Hepatocyte (in vitro differentiated cells): ENCODE measurements around the gene NCOA3. TPM values are rescaled to one million over a fixed set of nuclear protein-coding genes. Genes with fewer than 3 reads are reported as not detected.

ENCODE experiments used
- DNase-seq: peaks from one replicate; pipeline ENCODE4 v3.0.0-alpha.2; 2016; ENCODE audit warnings: low spot score
- H2AFZ ChIP-seq: fragments of 200-600 bp; sonication (generic); 2 replicates; pipeline ENCODE4 v1.6.0; 2016; ENCODE audit warnings: antibody characterized with exemption, mild to moderate bottlenecking
- H3K27ac ChIP-seq: fragments of 200-600 bp; sonication (generic); 2 replicates; pipeline ENCODE4 v1.5.1; 2016; ENCODE audit warnings: mild to moderate bottlenecking
- H3K27me3 ChIP-seq: fragments of 200-600 bp; sonication (generic); 2 replicates; pipeline ENCODE4 v1.6.1; 2016
- H3K36me3 ChIP-seq: fragments of 200-600 bp; sonication (generic); replicated peaks from 2 replicates; pipeline ENCODE4 v1.5.1; 2016; ENCODE audit warnings: low read depth; ENCODE audit not compliant: insufficient read depth
- H3K4me1 ChIP-seq: fragments of 200-600 bp; sonication (generic); 2 replicates; pipeline ENCODE4 v1.5.1; 2016; ENCODE audit warnings: mild to moderate bottlenecking, moderate library complexity; ENCODE audit not compliant: insufficient read depth
- H3K4me2 ChIP-seq: fragments of 200-600 bp; sonication (generic); 2 replicates; pipeline ENCODE4 v1.6.0; 2016
- H3K4me3 ChIP-seq: fragments of 200-600 bp; sonication (generic); 2 replicates; pipeline ENCODE4 v1.5.1; 2016; ENCODE audit warnings: mild to moderate bottlenecking
- H3K79me2 ChIP-seq: fragments of 200-600 bp; sonication (generic); 2 replicates; pipeline ENCODE4 v1.6.0; 2017; ENCODE audit warnings: mild to moderate bottlenecking
- H3K9me2 ChIP-seq: fragments of 200-600 bp; sonication (generic); replicated peaks from 2 replicates; pipeline ENCODE4 v1.6.0; 2017; ENCODE audit warnings: mild to moderate bottlenecking; ENCODE audit not compliant: insufficient read depth
- H3K9me3 ChIP-seq: fragments of 200-600 bp; sonication (generic); 2 replicates; pipeline ENCODE4 v1.5.1; 2016; ENCODE audit warnings: low read depth, mild to moderate bottlenecking
- H4K20me1 ChIP-seq: fragments of 200-600 bp; sonication (generic); 2 replicates; pipeline ENCODE4 v1.6.0; 2016; ENCODE audit warnings: mild to moderate bottlenecking; ENCODE audit not compliant: insufficient read depth, poor library complexity, severe bottlenecking
- EZH2 ChIP-seq: fragments of 200-600 bp; sonication (generic); IDR thresholded peaks from 2 replicates; pipeline ENCODE4 v1.6.1; 2016; ENCODE audit warnings: antibody characterized with exemption, mild to moderate bottlenecking, borderline replicate concordance
- EZH2phosphoT487 ChIP-seq: fragments of 200-600 bp; sonication (generic); IDR thresholded peaks from one replicate; pipeline ENCODE4 v1.6.1; 2018; ENCODE audit warnings: antibody characterized with exemption, mild to moderate bottlenecking, low read depth, moderate library complexity; ENCODE audit not compliant: unreplicated experiment, severe bottlenecking
- WGBS: methylation state at CpG from one replicate; pipeline ENCODE4 v1.1.6; 2016; ENCODE audit warnings: low lambda C conversion rate; ENCODE audit errors: missing lambda C conversion rate; 5-methylcytosine and 5-hydroxymethylcytosine counted together
- polyA plus RNA-seq: library from polyadenylated mRNA; unstranded; fragments of >200 nt; fragmentation: Nextera tagmentation; extraction: Ambion mirVana; gene quantifications from 2 replicates; pipeline ENCODE4 v1.2.1, GENCODE V29; 2016
- total RNA-seq: library from RNA; depleted of rRNA; stranded (reverse); fragments of >200 nt; gene quantifications from 2 replicates; pipeline ENCODE4 v1.2.3, GENCODE V29; 2014
- TF ChIP-seq, protein P1 (sequence below): fragments of 200-600 bp; sonication (generic); IDR thresholded peaks from 2 replicates; pipeline ENCODE4 v1.5.1; 2016; ENCODE audit warnings: antibody characterized with exemption, mild to moderate bottlenecking; ENCODE audit not compliant: poor library complexity

Gene NCOA3
- total and polyA plus RNA-seq, 2 experiments from 2014 or later = 12.7 to 28.6 TPM

DNA sequence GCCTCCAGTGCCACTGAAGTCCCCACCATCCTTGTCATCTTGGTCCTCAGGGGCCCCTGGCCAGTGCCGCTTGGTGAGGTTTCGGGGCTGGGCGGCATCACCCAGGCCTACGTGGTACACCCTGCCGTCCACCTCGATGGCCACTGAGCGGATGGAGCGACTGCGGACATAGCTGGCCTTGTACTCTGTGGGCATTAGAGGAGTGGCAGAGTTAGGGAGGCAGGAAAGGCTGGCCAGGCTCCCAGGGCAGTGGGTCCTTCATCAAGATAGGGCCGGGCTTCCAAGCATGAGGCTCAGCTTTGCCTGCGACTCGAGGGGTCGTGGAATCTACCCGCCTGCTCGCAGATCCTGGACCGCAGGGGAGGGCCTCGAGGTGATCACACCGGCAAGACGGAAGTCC, 164.6 kb downstream of the NCOA3 start:
- Histone ChIP-seq H3K4me3 (no peak overlapping the region), H3K36me3 (no peaks in the 10 kb centered on the region)

DNA sequence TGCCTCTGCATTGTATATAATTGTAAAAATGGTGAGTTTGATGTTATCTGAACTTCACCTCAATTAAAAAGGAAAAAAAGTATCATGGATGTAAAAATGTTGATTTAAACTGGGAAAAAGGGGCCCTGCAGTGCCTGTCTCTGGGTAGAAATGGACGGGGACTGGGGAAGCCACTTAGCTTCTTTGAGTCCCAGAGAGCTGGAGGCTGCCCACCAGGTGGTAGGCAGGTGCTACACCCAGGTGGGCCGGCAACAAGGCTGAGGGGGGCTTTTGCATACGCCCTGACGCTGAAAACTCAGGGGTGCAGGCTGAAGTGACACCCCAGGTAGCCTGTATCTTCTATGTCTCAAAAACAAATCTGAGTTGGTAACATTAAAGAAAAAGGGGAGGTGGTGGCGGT, 165.4 kb downstream of the NCOA3 start:
- TF ChIP-seq EZH2 (no peak), EZH2phosphoT487 (no peak)
- TF ChIP-seq, protein P1, sequence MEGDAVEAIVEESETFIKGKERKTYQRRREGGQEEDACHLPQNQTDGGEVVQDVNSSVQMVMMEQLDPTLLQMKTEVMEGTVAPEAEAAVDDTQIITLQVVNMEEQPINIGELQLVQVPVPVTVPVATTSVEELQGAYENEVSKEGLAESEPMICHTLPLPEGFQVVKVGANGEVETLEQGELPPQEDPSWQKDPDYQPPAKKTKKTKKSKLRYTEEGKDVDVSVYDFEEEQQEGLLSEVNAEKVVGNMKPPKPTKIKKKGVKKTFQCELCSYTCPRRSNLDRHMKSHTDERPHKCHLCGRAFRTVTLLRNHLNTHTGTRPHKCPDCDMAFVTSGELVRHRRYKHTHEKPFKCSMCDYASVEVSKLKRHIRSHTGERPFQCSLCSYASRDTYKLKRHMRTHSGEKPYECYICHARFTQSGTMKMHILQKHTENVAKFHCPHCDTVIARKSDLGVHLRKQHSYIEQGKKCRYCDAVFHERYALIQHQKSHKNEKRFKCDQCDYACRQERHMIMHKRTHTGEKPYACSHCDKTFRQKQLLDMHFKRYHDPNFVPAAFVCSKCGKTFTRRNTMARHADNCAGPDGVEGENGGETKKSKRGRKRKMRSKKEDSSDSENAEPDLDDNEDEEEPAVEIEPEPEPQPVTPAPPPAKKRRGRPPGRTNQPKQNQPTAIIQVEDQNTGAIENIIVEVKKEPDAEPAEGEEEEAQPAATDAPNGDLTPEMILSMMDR = no peak
- Histone ChIP-seq H3K79me2 (no peaks in the 10 kb centered on the region), H3K4me1 (no peaks in the 10 kb centered on the region), H2AFZ (no peak overlapping the region), H3K9me2 (no peaks in the 10 kb centered on the region), H3K4me2 (no peak overlapping the region), H3K36me3 (no peaks in the 10 kb centered on the region), H3K27ac (no peak overlapping the region), H3K27me3 (no peaks in the 10 kb centered on the region), H3K9me3 (no peaks in the 10 kb centered on the region), H4K20me1 (no peaks in the 10 kb centered on the region), H3K4me3 (no peak overlapping the region)
- WGBS = 89% methylated on average over 5 of the region's 5 CpGs
- no peak for DNase-seq

More for the DNA sequence above, 164.6 kb downstream of the NCOA3 start:
- Histone ChIP-seq H2AFZ (no peak overlapping the region), H3K79me2 (no peaks in the 10 kb centered on the region), H3K27me3 (no peaks in the 10 kb centered on the region), H3K9me3 (no peaks in the 10 kb centered on the region), H4K20me1 (no peaks in the 10 kb centered on the region), H3K9me2 (no peaks in the 10 kb centered on the region), H3K4me2 (no peak overlapping the region), H3K4me1 (no peaks in the 10 kb centered on the region), H3K27ac (no peak overlapping the region)
- TF ChIP-seq, protein P1 = no peak
- TF ChIP-seq EZH2 (no peak), EZH2phosphoT487 (no peak)
- WGBS = over 99% methylated on average over 17 of the region's 19 CpGs
- DNase-seq = no peak

DNA sequence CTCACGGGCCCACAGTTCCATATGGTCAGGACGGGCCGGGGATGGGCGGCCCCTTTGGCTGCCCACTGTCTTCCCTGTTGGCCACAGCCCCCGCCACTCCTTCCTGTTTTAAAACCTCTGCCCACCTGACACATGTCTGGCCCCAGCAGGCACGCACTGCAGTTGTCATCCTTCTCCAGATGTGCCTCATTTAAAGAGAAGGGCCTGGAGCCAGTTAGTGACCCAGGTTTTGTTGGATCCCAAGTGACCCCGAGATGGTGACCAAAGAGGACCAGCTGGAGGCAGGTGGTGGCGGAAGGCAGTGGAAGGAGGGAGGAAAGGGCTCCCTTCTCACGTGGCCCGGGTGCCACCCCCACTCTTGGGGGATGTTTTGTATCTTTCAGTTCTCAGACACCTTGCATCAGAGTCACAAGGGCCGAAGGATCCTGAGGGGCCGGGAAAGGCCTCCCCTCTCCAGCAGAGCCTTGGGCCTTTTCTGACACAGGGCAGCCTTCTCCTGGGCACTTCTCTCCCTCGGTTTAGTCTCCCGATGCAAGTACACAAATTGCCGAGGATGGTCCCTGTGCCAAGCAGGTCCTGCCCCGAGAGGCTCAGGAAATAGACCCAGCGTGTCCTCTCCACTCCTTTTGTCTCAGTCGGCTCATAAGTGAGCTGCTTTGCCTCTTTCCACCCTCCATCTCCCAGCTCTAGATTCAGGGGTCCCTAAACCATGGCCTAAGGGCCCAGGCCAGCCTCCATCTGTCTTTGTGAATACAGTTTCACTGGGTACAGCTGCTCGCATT, 166.0 kb downstream of the NCOA3 start:
- DNase-seq = no peak
- no peak overlapping the region for H3K4me3 ChIP-seq
- H4K20me1 ChIP-seq = no peaks in the 10 kb centered on the region
- no peaks in the 10 kb centered on the region for H3K9me2 ChIP-seq
- no peak overlapping the region for H3K4me2 ChIP-seq
- H3K27me3 ChIP-seq = no peaks in the 10 kb centered on the region
- WGBS = 90% methylated on average over 19 of the region's 19 CpGs
- no peaks in the 10 kb centered on the region for H3K36me3 ChIP-seq
- no peaks in the 10 kb centered on the region for H3K9me3 ChIP-seq
- no peaks in the 10 kb centered on the region for H3K4me1 ChIP-seq
- H2AFZ ChIP-seq = no peak overlapping the region
- TF ChIP-seq EZH2phosphoT487 = no peak
- TF ChIP-seq EZH2 = no peak
- TF ChIP-seq, protein P1 = no peak
- no peaks in the 10 kb centered on the region for H3K79me2 ChIP-seq
- H3K27ac ChIP-seq = no peak overlapping the region
